ENCODE measurements around the gene SLC22A17.
"Not testable (repeated sequence)": the region's sequence is repeated elsewhere in the genome, so short reads cannot be mapped to it uniquely, and the experiment has no call there.

The SLC22A17 gene

GRCh38 chr14:23339506-23340268 lies 13.0 kb downstream of the SLC22A17 start:
- Histone ChIP-seq H3K36me3 (ENCODE audit: control insufficient read depth, insufficient read depth, low read length) (no peaks in the 10 kb centered on the region), H3K4me1 (ENCODE audit: control insufficient read depth, insufficient read depth, low read length) (no peaks in the 10 kb centered on the region), H3K27me3 (ENCODE audit: control insufficient read depth, insufficient read depth, low read length) (no peaks in the 10 kb centered on the region), H3K4me3 (ENCODE audit: low read length) (no peak overlapping the region), H3K27ac (ENCODE audit: low read length) (no peak overlapping the region), H3K9me3 (ENCODE audit: control insufficient read depth, insufficient read depth, low read length) (no peaks in the 10 kb centered on the region)
- no peak for DNase-seq (ENCODE audit: low read depth, low spot score)
- WGBS (ENCODE audit: insufficient coverage, insufficient read length), result no CpG with 5 or more reads among the region's 1 CpG

DNA sequence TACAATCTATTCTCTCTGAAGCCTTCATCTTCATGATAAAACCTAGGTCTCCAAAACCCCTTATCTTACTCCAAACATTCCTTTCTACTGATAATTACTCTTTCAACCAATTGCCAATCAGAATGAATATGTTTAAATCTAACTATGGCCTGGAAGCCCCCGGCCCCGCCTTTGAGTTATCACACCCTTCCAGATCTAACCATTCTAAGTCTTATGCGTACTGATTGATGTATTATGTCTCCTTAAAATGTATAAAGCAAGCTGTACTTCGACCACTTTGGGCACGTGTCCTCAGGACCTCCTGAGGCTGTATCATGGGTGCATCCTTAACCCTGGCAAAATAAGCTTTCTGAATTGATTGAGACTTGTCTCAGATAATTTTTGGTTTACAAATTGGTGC lies 17.1 kb downstream of the SLC22A17 start:
- Histone ChIP-seq H3K4me1 (ENCODE audit: control insufficient read depth, insufficient read depth, low read length) (no peaks in the 10 kb centered on the region), H3K27ac (ENCODE audit: low read length) (no peak overlapping the region), H3K9me3 (ENCODE audit: control insufficient read depth, insufficient read depth, low read length) (no peaks in the 10 kb centered on the region), H3K4me3 (ENCODE audit: low read length) (no peak overlapping the region), H3K36me3 (ENCODE audit: control insufficient read depth, insufficient read depth, low read length) (no peaks in the 10 kb centered on the region), H3K27me3 (ENCODE audit: control insufficient read depth, insufficient read depth, low read length) (no peaks in the 10 kb centered on the region)
- WGBS (ENCODE audit: insufficient coverage, insufficient read length), result no CpG with 5 or more reads among the region's 5 CpGs
- no peak for DNase-seq (ENCODE audit: low read depth, low spot score)

DNA sequence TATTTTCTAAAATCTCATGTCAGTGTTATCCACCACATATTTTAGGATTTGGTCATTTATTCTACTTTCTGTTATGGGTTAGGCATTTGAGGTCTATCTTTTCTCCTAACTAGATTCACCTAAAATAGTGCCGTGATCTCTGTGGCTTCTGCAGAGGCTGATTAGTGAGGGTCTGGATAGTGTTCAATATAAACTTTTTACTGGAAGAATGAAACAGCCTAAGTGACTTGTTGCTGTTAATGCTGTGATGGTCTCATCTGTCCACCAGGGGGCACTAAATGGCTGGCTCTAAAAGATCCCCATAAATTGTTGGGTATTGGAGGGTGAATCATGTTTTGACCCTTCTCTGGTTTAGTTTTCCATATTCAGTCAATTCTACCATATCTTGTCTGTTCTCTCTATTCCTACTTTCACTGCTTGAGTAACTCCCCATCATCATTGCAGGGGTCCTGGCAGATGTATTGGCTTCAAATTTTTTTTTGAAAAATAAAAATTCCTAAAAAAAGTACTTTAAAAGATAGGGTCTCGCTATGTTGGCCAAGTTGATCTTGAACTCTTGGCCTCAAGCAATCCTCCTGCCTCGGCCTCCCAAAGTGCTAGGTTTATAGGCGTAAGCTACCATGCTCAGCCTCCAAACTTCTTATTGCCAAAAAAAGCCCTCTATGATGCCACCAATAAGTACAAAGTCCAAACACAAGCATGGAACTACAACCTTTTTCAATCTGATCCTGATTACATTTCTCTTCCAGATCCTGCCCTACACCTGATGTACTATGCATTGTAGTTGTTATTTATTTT lies 24.5 kb downstream of the SLC22A17 start:
- Histone ChIP-seq H3K4me3 (ENCODE audit: low read length) (no peak overlapping the region), H3K9me3 (ENCODE audit: control insufficient read depth, insufficient read depth, low read length) (no peaks in the 10 kb centered on the region), H3K27me3 (ENCODE audit: control insufficient read depth, insufficient read depth, low read length) (no peaks in the 10 kb centered on the region), H3K36me3 (ENCODE audit: control insufficient read depth, insufficient read depth, low read length) (peaks cover 14% of the 10 kb centered on the region), H3K27ac (ENCODE audit: low read length) (no peak overlapping the region), H3K4me1 (ENCODE audit: control insufficient read depth, insufficient read depth, low read length) (no peaks in the 10 kb centered on the region)
- no peak for DNase-seq (ENCODE audit: low read depth, low spot score)
- WGBS (ENCODE audit: insufficient coverage, insufficient read length), result no CpG with 5 or more reads among the region's 4 CpGs

DNA sequence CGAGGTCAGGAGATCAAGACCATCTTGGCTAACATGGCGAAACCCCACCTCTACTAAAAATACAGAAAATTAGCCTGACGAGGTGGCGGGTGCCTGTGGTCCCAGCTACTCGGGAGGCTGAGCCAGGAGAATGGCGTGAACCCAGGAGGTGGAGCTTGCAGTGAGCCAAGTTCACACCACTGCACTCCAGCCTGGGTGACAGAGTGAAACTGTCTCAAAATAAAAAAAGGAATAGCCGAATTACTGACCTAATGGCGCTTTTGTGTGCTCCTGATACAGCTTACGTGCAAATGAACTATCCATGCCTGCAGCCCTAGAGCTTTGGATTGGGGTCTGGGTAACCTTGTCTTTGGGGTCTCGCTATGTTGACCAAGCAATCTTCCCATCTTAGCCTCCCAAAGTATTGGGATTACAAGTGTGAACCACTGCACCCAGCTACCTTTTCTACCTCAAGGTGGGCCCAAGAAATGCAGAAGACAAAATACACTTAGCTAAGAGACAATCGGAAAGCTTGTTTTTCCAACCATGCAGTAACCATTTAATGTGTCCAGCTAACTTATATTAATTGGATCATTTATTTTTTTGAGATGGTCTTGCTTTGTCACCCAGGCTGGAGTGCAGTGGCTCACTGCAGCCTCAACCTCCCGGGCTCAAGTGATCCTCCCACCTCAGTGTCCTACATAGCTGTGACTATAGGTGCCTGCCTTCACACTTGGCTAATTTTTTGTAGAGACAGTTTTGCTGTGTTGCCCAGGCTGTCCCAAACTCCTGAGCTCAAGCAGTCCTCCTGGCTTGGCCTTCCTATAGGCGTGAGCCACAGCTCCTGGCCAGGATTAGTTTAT lies 26.0 kb downstream of the SLC22A17 start:
- Histone ChIP-seq H3K4me1 (ENCODE audit: control insufficient read depth, insufficient read depth, low read length) (no peaks in the 10 kb centered on the region; the same call in 1 of the 2 replicates), H3K9me3 (ENCODE audit: control insufficient read depth, insufficient read depth, low read length) (no peaks in the 10 kb centered on the region), H3K36me3 (ENCODE audit: control insufficient read depth, insufficient read depth, low read length) (peaks cover 18% of the 10 kb centered on the region), H3K27ac (ENCODE audit: low read length) (no peak overlapping the region), H3K4me3 (ENCODE audit: low read length) (no peak overlapping the region), H3K27me3 (ENCODE audit: control insufficient read depth, insufficient read depth, low read length) (no peaks in the 10 kb centered on the region)
- DNase-seq (ENCODE audit: low read depth, low spot score), result no peak
- no CpG with 5 or more reads among the region's 13 CpGs for WGBS (ENCODE audit: insufficient coverage, insufficient read length)

- H3K27ac ChIP-seq (ENCODE audit: low read length); H3K4me1 ChIP-seq (ENCODE audit: control insufficient read depth, insufficient read depth, low read length); H3K27me3 ChIP-seq (ENCODE audit: control insufficient read depth, insufficient read depth, low read length); DNase-seq (ENCODE audit: low read depth, low spot score); H3K4me3 ChIP-seq (ENCODE audit: low read length); H3K9me3 ChIP-seq (ENCODE audit: control insufficient read depth, insufficient read depth, low read length): not testable (repeated sequence)
- WGBS (ENCODE audit: insufficient coverage, insufficient read length), result no CpG with 5 or more reads among the region's 5 CpGs
- H3K36me3 ChIP-seq (ENCODE audit: control insufficient read depth, insufficient read depth, low read length), result peaks cover 18% of the 10 kb centered on the region
These were observed 26.9 kb downstream of the SLC22A17 start for GRCh38 chr14:23325746-23326145.

- no peak for DNase-seq (ENCODE audit: low read depth, low spot score)
- Histone ChIP-seq H3K27ac (ENCODE audit: low read length) (no peak overlapping the region), H3K9me3 (ENCODE audit: control insufficient read depth, insufficient read depth, low read length) (no peaks in the 10 kb centered on the region), H3K4me1 (ENCODE audit: control insufficient read depth, insufficient read depth, low read length) (peaks cover 1% of the 10 kb centered on the region; the same call in 1 of the 2 replicates), H3K27me3 (ENCODE audit: control insufficient read depth, insufficient read depth, low read length) (no peaks in the 10 kb centered on the region), H3K4me3 (ENCODE audit: low read length) (no peak overlapping the region), H3K36me3 (ENCODE audit: control insufficient read depth, insufficient read depth, low read length) (peaks cover 18% of the 10 kb centered on the region)
- no CpG with 5 or more reads among the region's 7 CpGs for WGBS (ENCODE audit: insufficient coverage, insufficient read length)
These were observed 27.7 kb downstream of the SLC22A17 start for GRCh38 chr14:23324993-23325392.

GRCh38 chr14:23324455-23324846 lies 28.2 kb downstream of the SLC22A17 start:
- no CpG with 5 or more reads among the region's 2 CpGs for WGBS (ENCODE audit: insufficient coverage, insufficient read length)
- H3K4me1 ChIP-seq (ENCODE audit: control insufficient read depth, insufficient read depth, low read length), result peaks cover 1% of the 10 kb centered on the region; the same call in 1 of the 2 replicates
- H3K27ac ChIP-seq (ENCODE audit: low read length), result no peak overlapping the region

GRCh38 chr14:23323838-23324454 lies 28.7 kb downstream of the SLC22A17 start:
- H3K4me3 ChIP-seq (ENCODE audit: low read length), result no peak overlapping the region

More at GRCh38 chr14:23324455-23324846, 28.2 kb downstream of the SLC22A17 start:
- H3K4me3 ChIP-seq (ENCODE audit: low read length), result no peak overlapping the region
- H3K9me3 ChIP-seq (ENCODE audit: control insufficient read depth, insufficient read depth, low read length), result no peaks in the 10 kb centered on the region
- H3K36me3 ChIP-seq (ENCODE audit: control insufficient read depth, insufficient read depth, low read length), result peaks cover 18% of the 10 kb centered on the region
- DNase-seq (ENCODE audit: low read depth, low spot score), result no peak
- H3K27me3 ChIP-seq (ENCODE audit: control insufficient read depth, insufficient read depth, low read length), result no peaks in the 10 kb centered on the region

DNA sequence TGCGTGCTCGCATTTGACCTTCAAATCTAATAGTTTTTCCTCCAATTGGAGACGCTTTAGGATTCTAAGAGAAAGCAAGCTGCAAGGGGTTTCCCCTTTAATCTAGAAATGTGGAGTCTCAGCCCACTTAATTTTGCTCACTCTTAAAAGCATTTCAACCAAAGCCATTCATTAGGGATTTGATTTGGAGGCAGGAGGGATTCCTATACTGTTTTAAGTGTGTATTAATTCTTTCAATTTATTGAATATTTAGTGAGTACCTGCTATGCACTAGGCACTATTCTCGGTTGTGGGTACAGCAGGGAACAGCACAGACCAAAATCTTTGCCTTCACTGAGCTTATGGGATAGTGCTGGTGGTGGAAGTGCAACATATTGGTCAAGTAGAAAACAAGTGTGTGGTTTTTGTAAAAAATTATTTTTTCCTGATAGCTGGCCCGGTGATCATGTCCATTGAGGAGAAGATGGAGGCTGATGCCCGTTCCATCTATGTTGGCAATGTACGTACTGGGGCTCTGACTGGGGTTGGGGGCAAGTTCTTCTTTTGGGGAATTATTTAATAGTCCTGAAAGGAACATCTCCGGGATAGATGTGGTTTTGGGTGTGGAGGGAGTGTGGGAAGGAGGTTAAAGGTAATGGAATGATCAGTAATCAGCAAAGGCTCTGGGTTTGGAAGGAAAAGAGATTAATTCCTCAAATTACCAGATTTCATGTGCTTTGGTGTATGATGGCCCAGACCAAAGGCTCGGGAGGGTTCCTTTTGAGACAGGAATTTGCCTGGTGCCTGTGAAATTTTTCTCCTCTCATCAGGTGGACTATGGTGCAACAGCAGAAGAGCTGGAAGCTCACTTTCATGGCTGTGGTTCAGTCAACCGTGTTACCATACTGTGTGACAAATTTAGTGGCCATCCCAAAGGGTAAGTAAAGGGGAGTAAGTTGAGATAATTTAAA lies 29.8 kb downstream of the SLC22A17 start:
- no peaks in the 10 kb centered on the region for H3K27me3 ChIP-seq (ENCODE audit: control insufficient read depth, insufficient read depth, low read length)
- peaks cover 1% of the 10 kb centered on the region; the same call in 1 of the 2 replicates for H3K4me1 ChIP-seq (ENCODE audit: control insufficient read depth, insufficient read depth, low read length)
- H3K4me3 ChIP-seq (ENCODE audit: low read length), result peak overlapping the region; percentile 92; the same call in 1 of the 2 replicates
- 100% methylated on average over 1 of the region's 10 CpGs for WGBS (ENCODE audit: insufficient coverage, insufficient read length)
- DNase-seq (ENCODE audit: low read depth, low spot score), result no peak
- H3K9me3 ChIP-seq (ENCODE audit: control insufficient read depth, insufficient read depth, low read length), result no peaks in the 10 kb centered on the region
- no peak overlapping the region for H3K27ac ChIP-seq (ENCODE audit: low read length)
- H3K36me3 ChIP-seq (ENCODE audit: control insufficient read depth, insufficient read depth, low read length), result peaks cover 18% of the 10 kb centered on the region

More at GRCh38 chr14:23323838-23324454, 28.7 kb downstream of the SLC22A17 start:
- no peaks in the 10 kb centered on the region for H3K9me3 ChIP-seq (ENCODE audit: control insufficient read depth, insufficient read depth, low read length)
- no CpG with 5 or more reads among the region's 18 CpGs for WGBS (ENCODE audit: insufficient coverage, insufficient read length)
- no peak for DNase-seq (ENCODE audit: low read depth, low spot score)
- H3K27me3 ChIP-seq (ENCODE audit: control insufficient read depth, insufficient read depth, low read length), result no peaks in the 10 kb centered on the region
- peaks cover 1% of the 10 kb centered on the region; the same call in 1 of the 2 replicates for H3K4me1 ChIP-seq (ENCODE audit: control insufficient read depth, insufficient read depth, low read length)
- H3K36me3 ChIP-seq (ENCODE audit: control insufficient read depth, insufficient read depth, low read length), result peaks cover 18% of the 10 kb centered on the region
- no peak overlapping the region for H3K27ac ChIP-seq (ENCODE audit: low read length)

Measured in iPS DF 6.9 (cell line).